ENCODE results near the gene ELF3.

The ELF3 gene

GRCh38 chr1:202014915-202015661 is 4.7 kb downstream of the ELF3 start:
- Histone ChIP-seq H3K4me2 (ENCODE audit: low read length) (no peak overlapping the region), H3K4me1 (ENCODE audit: control insufficient read depth, low read length) (peaks cover 5% of the 10 kb centered on the region), H3F3A (ENCODE audit: control insufficient read depth, insufficient read depth) (no peaks in the 10 kb centered on the region), H3K9me2 (replicated peaks; ENCODE audit: control insufficient read depth, low read length) (no peaks in the 10 kb centered on the region), H3K27ac (ENCODE audit: low read depth, low read length) (no peak overlapping the region), H3K9me3 (ENCODE audit: control insufficient read depth, insufficient read depth, low read length) (no peaks in the 10 kb centered on the region), H3K36me3 (ENCODE audit: control insufficient read depth, low read length) (no peaks in the 10 kb centered on the region), H3K27me3 (ENCODE audit: control insufficient read depth, low read length) (0 out of 2 replicates have a peak, but pooled peaks cover 2% of the 10 kb centered on the region), H3K79me2 (ENCODE audit: control insufficient read depth, low read length) (no peaks in the 10 kb centered on the region), H3K4me3 (ENCODE audit: low read length) (no peak overlapping the region), H4K20me1 (ENCODE audit: control insufficient read depth, insufficient read depth, low read depth, low read length) (no peaks in the 10 kb centered on the region)
- TF ChIP-seq CTCF (IDR thresholded peaks at IDR 0.05; ENCODE audit: low read depth, low read length, poor library complexity, severe bottlenecking) (no peak), EZH2phosphoT487 (IDR thresholded peaks at IDR 0.05; ENCODE audit: borderline replicate concordance, low read length) (no peak)

- no peak overlapping the region for H3K27ac ChIP-seq (ENCODE audit: low read depth, low read length)
- no peak for TF ChIP-seq CTCF (IDR thresholded peaks at IDR 0.05; ENCODE audit: low read depth, low read length, poor library complexity, severe bottlenecking)
- no peak for TF ChIP-seq EZH2phosphoT487 (IDR thresholded peaks at IDR 0.05; ENCODE audit: borderline replicate concordance, low read length)
- H3K27me3 ChIP-seq (ENCODE audit: control insufficient read depth, low read length), result 0 out of 2 replicates have a peak, but pooled peaks cover 2% of the 10 kb centered on the region
- H3K36me3 ChIP-seq (ENCODE audit: control insufficient read depth, low read length), result no peaks in the 10 kb centered on the region
- H4K20me1 ChIP-seq (ENCODE audit: control insufficient read depth, insufficient read depth, low read depth, low read length), result no peaks in the 10 kb centered on the region
- H3K79me2 ChIP-seq (ENCODE audit: control insufficient read depth, low read length), result no peaks in the 10 kb centered on the region
- H3K4me1 ChIP-seq (ENCODE audit: control insufficient read depth, low read length), result no peaks in the 10 kb centered on the region
- no peaks in the 10 kb centered on the region for H3K9me3 ChIP-seq (ENCODE audit: control insufficient read depth, insufficient read depth, low read length)
- no peak overlapping the region for H3K4me2 ChIP-seq (ENCODE audit: low read length)
- no peaks in the 10 kb centered on the region for H3K9me2 ChIP-seq (replicated peaks; ENCODE audit: control insufficient read depth, low read length)
- H3F3A ChIP-seq (ENCODE audit: control insufficient read depth, insufficient read depth), result no peaks in the 10 kb centered on the region
- H3K4me3 ChIP-seq (ENCODE audit: low read length), result no peak overlapping the region
These were observed 5.2 kb downstream of the ELF3 start for GRCh38 chr1:202015662-202015937.

GRCh38 chr1:202016022-202016810 is 5.8 kb downstream of the ELF3 start:
- Histone ChIP-seq H3K4me3 (ENCODE audit: low read length) (no peak overlapping the region), H3K4me2 (ENCODE audit: low read length) (no peak overlapping the region), H3K9me2 (replicated peaks; ENCODE audit: control insufficient read depth, low read length) (no peaks in the 10 kb centered on the region), H3K79me2 (ENCODE audit: control insufficient read depth, low read length) (no peaks in the 10 kb centered on the region), H3K36me3 (ENCODE audit: control insufficient read depth, low read length) (no peaks in the 10 kb centered on the region), H3K27me3 (ENCODE audit: control insufficient read depth, low read length) (0 out of 2 replicates have a peak, but pooled peaks cover 2% of the 10 kb centered on the region), H3K4me1 (ENCODE audit: control insufficient read depth, low read length) (no peaks in the 10 kb centered on the region), H3F3A (ENCODE audit: control insufficient read depth, insufficient read depth) (no peaks in the 10 kb centered on the region), H4K20me1 (ENCODE audit: control insufficient read depth, insufficient read depth, low read depth, low read length) (no peaks in the 10 kb centered on the region), H3K27ac (ENCODE audit: low read depth, low read length) (no peak overlapping the region), H3K9me3 (ENCODE audit: control insufficient read depth, insufficient read depth, low read length) (no peaks in the 10 kb centered on the region)
- no peak for TF ChIP-seq EZH2phosphoT487 (IDR thresholded peaks at IDR 0.05; ENCODE audit: borderline replicate concordance, low read length)
- TF ChIP-seq CTCF (IDR thresholded peaks at IDR 0.05; ENCODE audit: low read depth, low read length, poor library complexity, severe bottlenecking), result no peak
